ENCODE data around the gene CNTNAP2.

Gene CNTNAP2

GRCh38 chr7:148201992-148202391, 2085.4 kb downstream of the CNTNAP2 start:
- no peak for DNase-seq

GRCh38 chr7:148204639-148205304, 2088.2 kb downstream of the CNTNAP2 start:
- no peak for DNase-seq

- no peak for DNase-seq
Measured at GRCh38 chr7:148209643-148210190, 2093.1 kb downstream of the CNTNAP2 start.

GRCh38 chr7:148210804-148211325, 2094.3 kb downstream of the CNTNAP2 start:
- no peak for DNase-seq

- DNase-seq: no peak
Measured at GRCh38 chr7:148211740-148212151, 2095.1 kb downstream of the CNTNAP2 start.

- no peak for DNase-seq
Measured at GRCh38 chr7:148212731-148213130, 2096.1 kb downstream of the CNTNAP2 start.

- no peak for DNase-seq
Measured at GRCh38 chr7:148214101-148214500, 2097.5 kb downstream of the CNTNAP2 start.

GRCh38 chr7:148218603-148219002, 2102.0 kb downstream of the CNTNAP2 start:
- DNase-seq: no peak

GRCh38 chr7:148222721-148223120, 2106.1 kb downstream of the CNTNAP2 start:
- DNase-seq: no peak

- DNase-seq: no peak
Measured at GRCh38 chr7:148223160-148223559, 2106.6 kb downstream of the CNTNAP2 start.

GRCh38 chr7:148223738-148224137, 2107.1 kb downstream of the CNTNAP2 start:
- no peak for DNase-seq

GRCh38 chr7:148230296-148230695, 2113.7 kb downstream of the CNTNAP2 start:
- DNase-seq: peak; percentile 49

GRCh38 chr7:148230883-148231282, 2114.3 kb downstream of the CNTNAP2 start:
- no peak for DNase-seq

- no peak for DNase-seq
Measured at GRCh38 chr7:148232784-148233183, 2116.2 kb downstream of the CNTNAP2 start.

GRCh38 chr7:148234715-148235114, 2118.1 kb downstream of the CNTNAP2 start:
- DNase-seq: no peak

GRCh38 chr7:148238761-148239325, 2122.2 kb downstream of the CNTNAP2 start:
- no peak for DNase-seq

- DNase-seq: no peak
Measured at GRCh38 chr7:148241700-148242293, 2125.2 kb downstream of the CNTNAP2 start.

- DNase-seq: peak; percentile 82
Measured at GRCh38 chr7:148242294-148242821, 2125.8 kb downstream of the CNTNAP2 start.

GRCh38 chr7:148245381-148245780, 2128.8 kb downstream of the CNTNAP2 start:
- DNase-seq: no peak

- no peak for DNase-seq
Measured at GRCh38 chr7:148253629-148254028, 2137.0 kb downstream of the CNTNAP2 start.

GRCh38 chr7:148255333-148255732, 2138.7 kb downstream of the CNTNAP2 start:
- DNase-seq: no peak

- DNase-seq: no peak
Measured at GRCh38 chr7:148256433-148256832, 2139.8 kb downstream of the CNTNAP2 start.

GRCh38 chr7:148260599-148260998, 2144.0 kb downstream of the CNTNAP2 start:
- DNase-seq: no peak

GRCh38 chr7:148261523-148261922, 2144.9 kb downstream of the CNTNAP2 start:
- no peak for DNase-seq
